Cardiac atrium fibroblast (primary cell): ENCODE data around the gene MAPK8. TPM values are rescaled to one million over a fixed set of nuclear protein-coding genes. Genes with fewer than 3 reads are reported as not detected.

Experiments used
- total RNA-seq: library from RNA; depleted of rRNA; stranded (reverse); fragments of >200 nt; gene quantifications from 2 replicates; pipeline ENCODE4 v1.2.3, GENCODE V29; 2015

The MAPK8 gene
- 23.1 and 44.4 TPM in 2 replicates for total RNA-seq

GRCh38 chr10:48306265-48306869 is at the start of gene MAPK8:
MAPK8 (plus strand) TSS chr10:48306677; CDS start chr10:48401661, 94,984 bp downstream.

DNA sequence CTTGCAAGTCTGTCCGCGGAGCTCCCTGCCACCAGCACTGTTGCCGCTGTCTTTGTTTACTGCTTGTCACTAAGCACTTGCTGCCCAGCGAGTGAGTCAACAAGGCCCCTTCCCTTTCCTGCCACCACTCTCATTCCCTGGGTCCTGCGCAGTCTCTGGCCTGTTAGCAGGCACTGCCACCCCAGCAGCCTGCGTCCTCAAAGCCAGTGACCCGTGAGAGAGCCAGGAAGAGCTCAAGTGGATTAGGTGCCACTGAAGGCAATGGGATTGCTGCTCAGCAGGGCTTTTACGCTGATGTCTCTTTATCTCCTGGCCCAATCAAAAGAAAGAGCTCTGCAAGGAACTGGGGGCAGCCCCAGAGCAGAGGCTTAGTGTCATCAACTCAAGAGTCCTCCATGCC is 31.8 kb upstream of the MAPK8 start, which contains the start of gene FRMPD2:
TSS of gene FRMPD2 (minus strand) at position 61 of the 400 bp plus-strand sequence. CDS start 129 bp downstream, outside the sequence.

Other genes starting within 250 kb of the MAPK8 start
- gene FRMPD2, start 32.0 kb upstream of the MAPK8 start, total RNA-seq = not detected in 2 replicates